Endodermal cell (in vitro differentiated cells): ENCODE measurements around the gene APBA1. TPM values are rescaled to one million over a fixed set of nuclear protein-coding genes. Genes with fewer than 3 reads are reported as not detected.

ENCODE experiments used
- DNase-seq: peaks from one replicate; pipeline ENCODE4 v3.0.0-alpha.2; 2017
- H3K27ac ChIP-seq: 2 replicates; pipeline ENCODE4 v1.5.1; 2013; ENCODE audit warnings: mild to moderate bottlenecking, low read depth, low read length, moderate library complexity
- H3K27me3 ChIP-seq: 2 replicates; pipeline ENCODE4 v1.6.1; 2013; ENCODE audit warnings: mild to moderate bottlenecking, low read length, moderate library complexity; ENCODE audit not compliant: insufficient read depth, control insufficient read depth, poor library complexity, severe bottlenecking
- H3K36me3 ChIP-seq: 2 replicates; pipeline ENCODE4 v1.7.0; 2013; ENCODE audit warnings: mild to moderate bottlenecking, low read length, moderate library complexity; ENCODE audit not compliant: control insufficient read depth, insufficient read depth
- H3K4me1 ChIP-seq: one replicate; pipeline ENCODE4 v1.7.0; 2013; ENCODE audit warnings: low read length; ENCODE audit not compliant: control insufficient read depth, insufficient read depth
- H3K4me3 ChIP-seq: 2 replicates; pipeline ENCODE4 v1.5.1; 2013; ENCODE audit warnings: mild to moderate bottlenecking, low read length, moderate library complexity
- H3K9ac ChIP-seq: 2 replicates; pipeline ENCODE4 v1.6.1; 2013; ENCODE audit warnings: mild to moderate bottlenecking, low read length, moderate library complexity; ENCODE audit not compliant: poor library complexity, severe bottlenecking; ENCODE audit errors: extremely low read depth
- H3K9me3 ChIP-seq: 2 replicates; pipeline ENCODE4 v1.6.1; 2013; ENCODE audit warnings: mild to moderate bottlenecking, low read length, moderate library complexity; ENCODE audit not compliant: control insufficient read depth
- H3K27ac Mint-ChIP-seq: 2 replicates; pipeline ENCODE4 v1.8.0; 2020; ENCODE audit warnings: mixed read lengths
- H3K27me3 Mint-ChIP-seq: 2 replicates; pipeline ENCODE4 v1.8.0; 2021; ENCODE audit warnings: mild to moderate bottlenecking, mixed read lengths; ENCODE audit not compliant: insufficient read depth
- H3K36me3 Mint-ChIP-seq: 2 replicates; pipeline ENCODE4 v1.8.0; 2020; ENCODE audit warnings: low read depth, mixed read lengths
- H3K4me1 Mint-ChIP-seq: 2 replicates; pipeline ENCODE4 v1.8.0; 2020; ENCODE audit warnings: mixed read lengths
- H3K4me3 Mint-ChIP-seq: 2 replicates; pipeline ENCODE4 v1.8.0; 2020; ENCODE audit warnings: mild to moderate bottlenecking, moderate library complexity, mixed read lengths
- H3K9me3 Mint-ChIP-seq: 2 replicates; pipeline ENCODE4 v1.8.0; 2020; ENCODE audit warnings: mild to moderate bottlenecking, mixed read lengths
- WGBS, 2 experiments: methylation state at CpG; one replicate each; pipeline versions ENCODE4 v1.1.5 to v1.1.7; 2013; ENCODE audit warnings: missing lambda C conversion rate in 2 of 2, mixed read lengths in 1 of 2; ENCODE audit not compliant: insufficient coverage in 1 of 2, insufficient read length in 1 of 2; 5-methylcytosine and 5-hydroxymethylcytosine counted together
- total RNA-seq, 2 donors: library from RNA; stranded (reverse); fragmentation: NEBNext Ultra II Directional in 1 of 2; extraction: Animal tissue kit (Norgen Biotek cat#: 25700) in 1 of 2; gene quantifications; 2 replicates in 1 of 2; 3 replicates in 1 of 2; pipeline ENCODE4 v1.2.1, GENCODE V29; 2021
- TF ChIP-seq, protein P1 (sequence below): fragments of 200-600 bp; sonication (generic); conservative IDR thresholded peaks from 2 replicates; pipeline ENCODE4 v1.5.0; 2021; ENCODE audit warnings: antibody characterized with exemption, mild to moderate bottlenecking

APBA1 gene
- total RNA-seq, 2 donors from 2014 or later, result 0.51 to 0.75 TPM

DNA sequence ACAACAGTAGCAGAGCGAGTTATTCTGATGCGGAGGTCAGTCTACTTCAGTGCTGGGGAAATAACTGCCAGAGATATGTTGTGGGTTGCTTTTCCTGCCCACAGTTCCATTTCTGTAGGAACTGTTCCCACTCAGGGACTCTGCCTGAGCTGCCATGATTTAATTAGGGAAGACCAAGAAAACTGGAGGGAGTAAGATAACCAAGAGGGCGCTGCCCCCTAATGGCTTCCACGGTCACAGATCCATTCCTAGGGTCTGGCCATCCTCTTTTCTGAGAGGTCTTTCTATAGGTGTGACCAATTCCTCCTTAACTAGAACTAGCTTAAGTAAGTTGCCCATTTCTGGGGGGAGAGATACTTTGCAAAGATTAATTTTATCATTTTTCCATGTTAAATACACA lies 125.9 kb downstream of the APBA1 start:
- Histone ChIP-seq H3K27ac (no peak overlapping the region), H3K4me3 (no peak overlapping the region), H3K27me3 (no peaks in the 10 kb centered on the region), H3K9me3 (no peaks in the 10 kb centered on the region), H3K9ac (no peak overlapping the region), H3K4me1 (no peaks in the 10 kb centered on the region), H3K36me3 (no peaks in the 10 kb centered on the region)
- no peak overlapping the region for H3K4me3 Mint-ChIP-seq
- 53 to 54% methylated on average over 4 of the region's 4 CpGs for WGBS, 2 experiments
- peak; percentile 81 for DNase-seq
- TF ChIP-seq, protein P1, sequence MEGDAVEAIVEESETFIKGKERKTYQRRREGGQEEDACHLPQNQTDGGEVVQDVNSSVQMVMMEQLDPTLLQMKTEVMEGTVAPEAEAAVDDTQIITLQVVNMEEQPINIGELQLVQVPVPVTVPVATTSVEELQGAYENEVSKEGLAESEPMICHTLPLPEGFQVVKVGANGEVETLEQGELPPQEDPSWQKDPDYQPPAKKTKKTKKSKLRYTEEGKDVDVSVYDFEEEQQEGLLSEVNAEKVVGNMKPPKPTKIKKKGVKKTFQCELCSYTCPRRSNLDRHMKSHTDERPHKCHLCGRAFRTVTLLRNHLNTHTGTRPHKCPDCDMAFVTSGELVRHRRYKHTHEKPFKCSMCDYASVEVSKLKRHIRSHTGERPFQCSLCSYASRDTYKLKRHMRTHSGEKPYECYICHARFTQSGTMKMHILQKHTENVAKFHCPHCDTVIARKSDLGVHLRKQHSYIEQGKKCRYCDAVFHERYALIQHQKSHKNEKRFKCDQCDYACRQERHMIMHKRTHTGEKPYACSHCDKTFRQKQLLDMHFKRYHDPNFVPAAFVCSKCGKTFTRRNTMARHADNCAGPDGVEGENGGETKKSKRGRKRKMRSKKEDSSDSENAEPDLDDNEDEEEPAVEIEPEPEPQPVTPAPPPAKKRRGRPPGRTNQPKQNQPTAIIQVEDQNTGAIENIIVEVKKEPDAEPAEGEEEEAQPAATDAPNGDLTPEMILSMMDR, result peak; percentile 80
- no peaks in the 10 kb centered on the region for H3K36me3 Mint-ChIP-seq
- no peaks in the 10 kb centered on the region for H3K9me3 Mint-ChIP-seq
- no peak overlapping the region for H3K27ac Mint-ChIP-seq
- no peaks in the 10 kb centered on the region for H3K27me3 Mint-ChIP-seq
- peaks cover 7% of the 10 kb centered on the region for H3K4me1 Mint-ChIP-seq

DNA sequence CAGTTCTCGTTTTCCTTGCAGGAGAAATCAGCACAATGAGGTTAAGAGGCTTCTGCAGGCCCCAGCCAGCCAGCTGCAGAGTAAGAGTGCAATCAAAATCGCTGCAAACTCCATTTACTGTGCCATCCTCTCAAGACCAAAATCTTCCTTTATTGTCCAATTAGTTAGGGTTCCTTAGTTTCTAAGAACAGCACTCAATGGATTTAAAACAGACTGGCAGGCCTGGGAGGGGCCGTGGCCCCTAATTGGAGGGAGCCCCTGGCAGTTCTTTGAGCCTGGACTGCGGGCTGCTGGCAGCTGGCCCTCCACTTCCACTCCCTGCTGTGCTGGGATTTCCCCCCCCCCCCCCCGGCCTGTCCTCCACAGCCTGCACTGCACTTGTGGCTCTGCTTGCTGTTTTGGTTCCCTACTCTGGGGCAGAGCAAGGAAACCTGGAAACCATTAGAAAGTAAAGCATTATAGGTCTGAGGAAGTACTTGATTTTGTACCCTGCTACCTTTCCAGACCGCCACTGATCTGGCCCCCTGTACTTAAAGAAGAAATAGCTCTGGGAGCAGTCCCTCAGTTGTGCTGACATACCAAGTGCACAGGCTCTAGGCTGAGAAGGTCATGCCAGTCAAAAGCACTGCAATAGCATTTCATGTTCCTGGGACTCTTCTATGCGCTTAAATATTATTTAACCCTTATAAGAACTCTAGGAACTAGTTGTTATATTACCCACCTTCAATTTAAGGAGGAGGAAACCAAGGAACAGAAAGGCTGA lies 129.0 kb downstream of the APBA1 start:
- peak; percentile 85 for DNase-seq
- Histone ChIP-seq H3K36me3 (no peaks in the 10 kb centered on the region), H3K9ac (no peak overlapping the region), H3K9me3 (no peaks in the 10 kb centered on the region), H3K27ac (peak overlapping the region; percentile 69), H3K4me3 (no peak overlapping the region), H3K4me1 (no peaks in the 10 kb centered on the region), H3K27me3 (no peaks in the 10 kb centered on the region)
- no peaks in the 10 kb centered on the region for H3K36me3 Mint-ChIP-seq
- no peak overlapping the region for H3K27ac Mint-ChIP-seq
- WGBS, 2 experiments, result 25 to 41% methylated on average over 3 to 7 of the region's 7 CpGs
- no peaks in the 10 kb centered on the region for H3K27me3 Mint-ChIP-seq
- TF ChIP-seq, protein P1, result no peak
- H3K9me3 Mint-ChIP-seq, result no peaks in the 10 kb centered on the region
- H3K4me3 Mint-ChIP-seq, result no peak overlapping the region
- H3K4me1 Mint-ChIP-seq, result peaks cover 7% of the 10 kb centered on the region

DNA sequence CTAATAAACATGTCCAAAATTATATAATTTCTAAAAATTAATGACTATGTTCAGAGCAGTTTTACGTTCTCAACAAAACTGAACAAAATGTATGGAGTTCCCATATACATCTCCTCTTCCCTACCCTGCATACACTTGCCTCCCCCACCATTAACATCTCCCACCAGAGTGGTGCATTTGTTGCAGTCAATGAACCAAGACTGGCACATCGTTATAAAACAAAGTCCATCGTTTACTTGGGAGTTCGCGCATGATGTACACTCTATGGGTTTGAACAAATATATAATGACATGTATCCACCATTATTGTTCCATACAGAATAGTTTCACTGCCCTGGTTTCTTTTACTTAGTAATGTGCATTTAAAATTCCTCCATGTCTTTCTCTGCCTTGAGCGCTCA lies 130.1 kb downstream of the APBA1 start:
- H3K4me3 Mint-ChIP-seq, result no peak overlapping the region
- H3K9ac ChIP-seq, result no peak overlapping the region
- no peaks in the 10 kb centered on the region for H3K4me1 ChIP-seq
- 88 to 89% methylated on average over 5 to 6 of the region's 6 CpGs for WGBS, 2 experiments
- DNase-seq, result no peak
- H3K27ac ChIP-seq, result peak overlapping the region; percentile 69
- no peaks in the 10 kb centered on the region for H3K27me3 Mint-ChIP-seq
- no peaks in the 10 kb centered on the region for H3K36me3 Mint-ChIP-seq
- no peak overlapping the region for H3K4me3 ChIP-seq
- peaks cover 7% of the 10 kb centered on the region for H3K4me1 Mint-ChIP-seq
- no peaks in the 10 kb centered on the region for H3K9me3 Mint-ChIP-seq
- no peaks in the 10 kb centered on the region for H3K9me3 ChIP-seq
- TF ChIP-seq, protein P1, result no peak
- H3K36me3 ChIP-seq, result no peaks in the 10 kb centered on the region
- H3K27ac Mint-ChIP-seq, result no peak overlapping the region
- no peaks in the 10 kb centered on the region for H3K27me3 ChIP-seq
